Activated CD8-positive, alpha-beta memory T cell treated with anti-CD3 and anti-CD28 coated beads, Interleukin-2, amount 50 U/mL, for 24 hours (primary cell): ENCODE results near the gene CLASP1.
"Not testable (repeated sequence)": the region's sequence is repeated elsewhere in the genome, so short reads cannot be mapped to it uniquely, and the experiment has no call there.

Experiments used
- DNase-seq: peaks from one replicate; pipeline ENCODE4 v3.0.0-alpha.2; 2020; ENCODE audit errors: extremely low read depth

CLASP1 gene

GRCh38 chr2:121582272-121582671 is 67.0 kb downstream of the CLASP1 start:
- DNase-seq: no peak

- DNase-seq: no peak
Observed at GRCh38 chr2:121579309-121579708, 70.0 kb downstream of the CLASP1 start.

- DNase-seq: no peak
Observed at GRCh38 chr2:121577381-121577780, 71.9 kb downstream of the CLASP1 start.

GRCh38 chr2:121576263-121576662 is 73.0 kb downstream of the CLASP1 start:
- DNase-seq: no peak

GRCh38 chr2:121575800-121576199 is 73.5 kb downstream of the CLASP1 start:
- no peak for DNase-seq

- no peak for DNase-seq
Observed at GRCh38 chr2:121570667-121571055, 78.6 kb downstream of the CLASP1 start.

GRCh38 chr2:121570036-121570666 is 79.1 kb downstream of the CLASP1 start:
- no peak for DNase-seq

- DNase-seq: no peak
Observed at GRCh38 chr2:121567957-121568409, 81.3 kb downstream of the CLASP1 start.

- DNase-seq: no peak
Observed at GRCh38 chr2:121567452-121567851, 81.8 kb downstream of the CLASP1 start.

- no peak for DNase-seq
Observed at GRCh38 chr2:121565389-121566250, 83.6 kb downstream of the CLASP1 start.

GRCh38 chr2:121564905-121565304 is 84.4 kb downstream of the CLASP1 start:
- DNase-seq: no peak

GRCh38 chr2:121563754-121564153 is 85.5 kb downstream of the CLASP1 start:
- DNase-seq: not testable (repeated sequence)

GRCh38 chr2:121562269-121563176 is 86.7 kb downstream of the CLASP1 start:
- no peak for DNase-seq

- no peak for DNase-seq
Observed at GRCh38 chr2:121561617-121562268, 87.5 kb downstream of the CLASP1 start.

GRCh38 chr2:121558329-121558728 is 90.9 kb downstream of the CLASP1 start:
- no peak for DNase-seq

- no peak for DNase-seq
Observed at GRCh38 chr2:121555008-121555407, 94.3 kb downstream of the CLASP1 start.

GRCh38 chr2:121552477-121553180 is 96.6 kb downstream of the CLASP1 start:
- not testable (repeated sequence) for DNase-seq

- DNase-seq: no peak
Observed at GRCh38 chr2:121550669-121551068, 98.6 kb downstream of the CLASP1 start.

GRCh38 chr2:121547646-121548045 is 101.6 kb downstream of the CLASP1 start:
- DNase-seq: no peak

GRCh38 chr2:121545913-121546312 is 103.3 kb downstream of the CLASP1 start:
- no peak for DNase-seq

- no peak for DNase-seq
Observed at GRCh38 chr2:121545257-121545656, 104.0 kb downstream of the CLASP1 start.
